HG03045 (cell line): ENCODE data around the gene NCOR1.
A peak's percentile ranks its signal among the peaks of the same experiment; 100 is the strongest.
"Not testable (repeated sequence)": the region's sequence is repeated elsewhere in the genome, so short reads cannot be mapped to it uniquely, and the experiment has no call there.

ENCODE experiments used
- ATAC-seq: cut with Tn5 transposase; IDR thresholded peaks from one replicate; pipeline ENCODE4 v1.9.1; 2021; ENCODE audit warnings: mild to moderate bottlenecking, moderate library complexity; ENCODE audit not compliant: unreplicated experiment

Gene NCOR1

DNA sequence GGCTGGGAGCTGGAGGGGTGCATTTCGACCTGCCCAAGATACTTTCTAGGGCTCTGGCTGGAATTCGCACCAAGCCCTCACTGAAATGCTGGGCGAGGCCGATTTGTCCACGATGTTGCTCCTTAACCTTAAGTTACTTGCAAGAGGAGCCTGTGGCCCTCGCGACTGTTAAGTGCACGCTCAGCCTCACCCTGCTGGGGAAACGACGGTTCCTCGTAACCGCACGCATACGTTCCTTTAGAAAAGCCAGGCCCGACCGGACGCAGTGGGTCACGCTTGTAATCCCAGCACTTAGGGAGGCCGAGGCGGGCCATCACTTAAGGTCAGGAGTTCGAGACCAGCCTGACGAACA lies 607 bp upstream of the NCOR1 start:
- ATAC-seq: no peak

DNA sequence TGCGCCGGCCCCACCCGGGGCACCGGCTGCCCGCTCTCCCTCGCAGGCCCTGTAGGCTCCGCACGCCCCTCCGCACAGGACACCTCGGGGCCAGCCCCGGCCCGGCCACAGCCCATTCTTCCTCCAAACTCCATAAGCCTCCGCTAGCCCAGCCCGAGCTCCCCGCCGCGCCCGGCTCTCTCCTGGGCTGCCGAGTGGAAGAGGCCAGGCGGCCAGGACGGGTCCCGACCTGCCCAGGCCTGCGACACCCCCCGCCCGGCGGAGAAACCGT lies 397 bp downstream of the NCOR1 start:
- ATAC-seq: peak; percentile 44

GRCh38 chr17:16214190-16215001 lies 938 bp downstream of the NCOR1 start:
- no peak for ATAC-seq

DNA sequence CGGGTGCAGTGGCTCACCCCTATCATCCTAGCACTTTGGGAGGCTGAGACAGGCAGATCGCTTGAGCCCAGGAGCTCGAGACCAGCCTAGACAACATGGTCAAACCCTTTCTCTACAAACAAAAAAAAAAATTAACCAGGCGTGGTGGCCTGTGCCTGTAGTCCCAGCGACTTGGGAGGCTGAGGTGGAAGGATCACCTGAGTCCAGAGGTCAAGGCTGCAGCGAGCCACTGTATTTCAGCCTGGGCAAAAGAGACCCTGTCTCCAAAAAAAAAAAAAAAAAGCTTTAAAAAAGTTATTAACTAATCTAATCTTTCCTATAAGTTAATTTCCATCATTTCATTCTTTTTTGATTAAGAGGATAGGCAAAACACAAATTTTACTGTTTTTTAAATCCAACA lies 2.5 kb downstream of the NCOR1 start:
- no peak for ATAC-seq

- no peak for ATAC-seq
Observed at GRCh38 chr17:16211590-16211989, 3.7 kb downstream of the NCOR1 start.

DNA sequence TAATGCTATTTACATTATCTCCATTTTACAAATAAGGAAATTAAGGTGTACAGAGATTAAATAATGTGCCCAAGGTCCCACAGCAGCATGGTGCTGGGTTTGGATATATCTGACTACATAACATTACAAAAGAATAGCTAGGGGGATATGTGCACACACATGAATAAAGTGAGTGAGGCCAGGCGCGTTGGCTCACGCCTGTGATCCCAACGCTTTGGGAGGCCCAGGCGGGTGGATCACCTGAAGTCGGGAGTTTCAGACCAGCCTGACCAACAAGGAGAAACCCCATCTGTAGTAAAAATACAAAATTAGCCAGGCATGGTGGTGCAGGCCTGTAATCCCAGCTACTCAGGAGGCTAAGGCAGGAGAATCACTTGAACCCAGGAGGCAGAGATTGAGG lies 10.6 kb downstream of the NCOR1 start:
- ATAC-seq: not testable (repeated sequence)

DNA sequence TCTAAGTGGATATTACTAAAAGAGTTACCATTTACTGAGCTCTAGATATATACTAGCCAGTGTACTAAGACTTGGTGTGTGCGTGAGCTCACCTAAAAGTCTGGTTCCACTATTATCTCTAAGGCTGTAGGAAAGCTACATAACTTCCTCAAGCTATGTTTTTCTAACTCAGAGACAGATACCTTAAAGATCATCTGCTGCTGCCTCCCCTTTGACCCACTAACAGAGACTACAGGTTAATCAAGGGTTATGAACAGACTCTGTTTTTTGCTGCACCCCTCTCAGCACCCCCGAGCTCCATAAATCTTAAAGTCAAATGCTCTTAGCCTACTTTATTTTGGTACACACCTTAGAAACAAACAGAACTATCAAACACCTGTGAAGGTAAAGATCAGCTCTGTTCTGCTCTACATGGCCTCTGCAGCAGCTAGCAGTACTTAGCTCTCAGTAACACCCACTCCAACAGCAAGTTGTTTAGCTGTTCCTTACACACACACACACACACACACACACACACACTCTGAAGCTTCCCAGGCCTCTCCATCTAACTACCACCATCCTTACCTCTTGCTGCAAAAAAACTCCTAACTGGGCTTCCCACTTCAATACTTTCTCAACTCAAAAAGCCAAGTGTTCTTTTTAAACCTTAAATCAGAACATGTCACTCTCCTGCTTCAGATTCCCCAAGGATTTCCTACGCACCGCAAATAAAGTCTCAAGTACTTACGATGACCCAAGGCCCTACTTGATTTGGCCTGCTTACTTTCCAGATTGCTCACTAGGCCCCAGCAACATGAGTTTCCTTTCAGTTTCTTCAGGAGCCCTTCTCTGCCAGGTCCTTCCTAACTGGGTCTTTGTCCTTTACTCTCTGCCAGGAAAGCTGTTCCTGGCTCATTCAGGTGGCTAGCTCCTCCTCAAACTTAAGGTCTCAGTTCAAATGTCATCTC lies 12.5 kb downstream of the NCOR1 start:
- ATAC-seq: not testable (repeated sequence)

DNA sequence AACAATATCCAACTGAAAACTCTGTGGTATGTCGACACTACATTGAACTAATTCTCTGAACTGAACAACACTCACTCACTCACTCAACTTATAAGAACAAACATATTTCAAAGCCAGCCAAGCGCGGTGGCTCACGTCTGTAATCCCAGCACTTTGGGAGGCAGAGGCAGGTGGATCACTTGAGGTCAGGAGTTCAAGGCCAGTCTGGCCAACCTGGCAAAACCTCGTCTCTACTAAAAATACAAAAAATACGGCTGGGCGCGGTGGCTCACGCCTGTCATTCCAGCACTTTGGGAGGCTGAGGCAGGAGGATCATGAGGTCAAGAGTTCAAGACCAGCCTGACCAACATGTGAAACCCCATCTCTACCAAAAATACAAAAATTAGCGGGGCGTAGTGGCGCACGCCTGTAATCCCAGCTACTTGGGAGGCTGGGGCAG lies 13.6 kb downstream of the NCOR1 start:
- ATAC-seq: not testable (repeated sequence)

DNA sequence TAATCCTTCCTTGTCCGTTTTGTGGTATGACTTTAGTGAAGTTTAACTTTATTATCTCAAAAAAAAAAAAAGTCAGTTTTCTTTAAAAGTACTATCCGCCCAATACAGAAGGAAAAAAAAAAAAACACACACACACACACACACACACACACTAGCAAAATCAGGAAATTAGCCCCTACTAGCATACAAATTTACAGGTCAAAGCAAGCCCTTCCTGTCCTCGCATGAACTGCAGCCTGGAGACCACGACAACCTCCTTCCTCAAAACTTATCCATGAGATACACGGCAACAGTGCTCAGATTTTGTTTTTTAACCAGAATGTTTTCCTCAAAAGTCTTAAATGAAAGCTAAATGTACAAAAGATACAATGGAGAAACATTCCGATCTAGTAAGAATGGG lies 16.2 kb downstream of the NCOR1 start:
- no peak for ATAC-seq

GRCh38 chr17:16197276-16197675 lies 18.1 kb downstream of the NCOR1 start:
- ATAC-seq: no peak

GRCh38 chr17:16194307-16194835 lies 21.0 kb downstream of the NCOR1 start:
- ATAC-seq: not testable (repeated sequence)

DNA sequence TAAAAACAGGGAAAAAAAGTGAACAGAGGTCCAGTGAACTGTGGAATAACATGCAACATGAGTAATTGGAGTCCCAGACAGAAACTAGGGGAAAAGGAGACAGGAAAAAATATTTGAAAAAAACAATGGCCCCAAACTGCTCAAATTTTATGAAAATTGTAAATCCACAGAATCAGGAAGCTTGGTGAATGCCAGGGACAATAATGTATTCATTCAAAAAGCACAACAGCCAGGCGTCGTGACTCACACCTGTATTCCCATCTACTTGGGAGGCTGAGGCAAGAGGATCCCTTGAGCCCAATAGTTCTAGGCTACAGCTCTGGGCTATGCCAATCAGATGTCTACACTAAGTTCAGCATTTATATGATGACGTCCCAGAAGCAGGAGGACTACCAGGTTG lies 23.7 kb downstream of the NCOR1 start:
- ATAC-seq: no peak

DNA sequence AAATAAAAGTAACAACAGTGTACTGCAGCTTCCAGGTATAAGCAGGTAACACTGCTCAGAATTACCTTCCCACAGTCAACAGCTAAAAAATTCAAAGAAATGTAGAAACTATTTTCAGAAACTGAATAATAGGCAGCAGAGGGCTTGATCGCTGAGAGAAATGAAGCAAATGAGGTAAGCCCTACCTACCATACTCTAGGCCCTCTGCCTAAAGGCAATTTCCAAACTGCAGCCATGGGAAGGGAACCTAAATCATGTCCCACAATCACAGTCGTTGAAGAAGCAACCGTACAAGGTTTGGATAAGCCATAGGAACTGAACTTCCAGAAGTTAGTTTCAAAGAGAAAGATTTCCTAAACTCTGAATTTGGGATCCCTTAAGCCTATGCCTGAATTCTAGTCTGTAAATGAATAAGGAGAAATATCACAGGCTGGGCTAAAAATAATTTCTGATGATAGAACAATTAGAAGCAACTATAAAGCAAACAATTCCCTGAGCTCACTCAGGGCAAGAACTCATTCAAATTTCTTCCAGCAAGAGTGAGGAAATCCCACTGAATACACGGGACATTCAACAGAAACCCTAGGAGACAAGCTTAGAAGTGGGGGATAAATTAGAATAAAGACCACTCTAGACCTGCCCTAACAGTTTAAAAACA lies 24.5 kb downstream of the NCOR1 start:
- ATAC-seq: no peak

- no peak for ATAC-seq
Observed at GRCh38 chr17:16189791-16190348, 25.5 kb downstream of the NCOR1 start.

DNA sequence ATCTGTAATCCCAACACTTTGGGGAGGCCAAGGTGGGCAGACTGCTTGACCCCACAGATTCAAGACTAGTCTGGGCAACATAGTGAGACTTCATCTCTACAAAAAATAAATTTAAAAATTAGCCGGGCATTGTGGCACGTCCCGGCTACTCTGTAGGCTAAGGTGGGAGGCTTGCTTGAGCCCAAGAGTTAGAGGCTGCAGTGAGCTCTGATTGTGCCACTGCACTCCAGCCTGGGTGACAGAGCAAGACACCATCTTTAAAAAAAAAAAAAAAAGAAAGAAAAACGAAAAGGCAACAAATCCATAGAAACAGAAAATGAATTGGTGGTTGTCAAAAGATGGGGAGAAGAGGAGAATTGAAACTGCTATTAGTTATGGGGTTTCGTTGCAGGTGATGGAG lies 27.7 kb downstream of the NCOR1 start:
- ATAC-seq: no peak

DNA sequence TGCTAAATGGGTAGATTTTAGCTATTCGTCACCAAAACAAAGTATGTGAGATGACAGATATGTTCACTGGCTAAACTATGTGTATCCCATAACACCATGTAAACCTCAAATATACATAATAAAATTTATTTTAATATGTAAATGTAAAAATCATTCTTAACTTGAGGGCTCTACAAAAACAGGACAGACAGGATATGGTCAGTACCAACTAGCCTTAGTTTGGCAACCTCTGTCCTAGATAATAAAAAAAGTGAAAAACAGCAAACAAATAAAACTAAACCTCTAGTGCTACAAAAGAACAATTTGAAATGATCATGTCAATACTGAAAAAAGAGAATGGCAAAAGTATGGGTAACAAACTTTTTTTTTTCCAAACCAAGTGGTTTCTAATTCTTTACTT lies 33.8 kb downstream of the NCOR1 start:
- no peak for ATAC-seq

GRCh38 chr17:16178836-16179235 lies 36.5 kb downstream of the NCOR1 start:
- no peak for ATAC-seq

DNA sequence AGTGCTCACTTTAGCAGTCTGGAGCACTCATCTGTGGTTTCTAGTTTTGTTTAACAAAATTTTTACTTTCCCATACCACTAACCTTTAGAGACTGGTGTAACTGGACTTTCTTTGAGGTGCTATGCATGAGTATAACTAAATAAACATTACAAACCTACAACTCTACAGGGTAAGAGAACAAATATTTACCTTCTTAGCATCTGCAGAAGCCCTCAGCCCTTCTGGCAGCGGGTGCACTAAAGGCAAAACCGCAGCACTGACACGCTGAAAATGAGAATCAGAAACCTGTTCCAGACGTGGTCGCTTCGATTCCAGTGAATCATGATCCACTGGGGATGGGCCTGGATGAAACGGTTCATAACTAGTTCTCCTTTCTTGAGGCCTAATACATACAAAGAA lies 43.7 kb downstream of the NCOR1 start:
- no peak for ATAC-seq

DNA sequence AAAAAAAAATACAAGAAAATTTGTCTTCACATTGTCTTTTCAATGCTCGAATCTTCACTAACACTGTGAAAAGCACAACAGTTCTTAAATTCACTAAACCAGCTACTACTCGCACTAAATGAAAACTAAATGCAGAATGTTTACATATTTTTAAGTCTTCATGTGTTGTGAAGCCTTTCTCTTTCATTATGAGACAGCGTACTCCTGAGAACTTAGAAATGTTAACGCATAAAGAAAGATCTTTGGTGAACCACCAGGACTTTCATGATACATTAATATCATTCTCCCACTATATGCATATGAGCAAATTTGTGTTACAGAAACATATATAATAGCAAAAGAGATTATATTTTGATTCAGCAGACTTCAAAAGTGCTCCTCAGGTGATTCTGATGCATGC lies 48.6 kb downstream of the NCOR1 start:
- ATAC-seq: not testable (repeated sequence)

GRCh38 chr17:16158714-16159113 lies 56.6 kb downstream of the NCOR1 start:
- no peak for ATAC-seq

DNA sequence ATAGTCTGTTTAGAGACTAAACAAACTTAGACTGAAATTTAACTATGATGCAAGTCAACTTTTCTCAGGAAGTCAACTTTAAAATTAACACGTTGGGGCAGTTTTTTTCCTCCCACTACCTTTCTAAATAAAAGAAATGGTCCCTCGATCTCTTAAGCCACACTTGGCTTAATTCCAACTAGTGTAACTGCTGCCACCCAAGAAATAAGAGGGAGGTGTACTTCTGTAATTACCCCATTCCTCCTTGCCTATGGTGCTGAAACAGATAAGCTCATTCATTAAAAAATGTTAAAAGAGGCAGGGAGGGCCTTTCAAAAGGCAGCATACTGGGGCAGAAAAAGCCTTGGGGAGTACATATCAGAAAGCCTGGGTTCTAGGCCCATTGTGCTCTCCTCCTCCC lies 59.8 kb downstream of the NCOR1 start:
- no peak for ATAC-seq
